HG02571 (cell line): ENCODE measurements around the gene DHX8.

Experiments used
- ATAC-seq: cut with Tn5 transposase; IDR thresholded peaks from one replicate; pipeline ENCODE4 v1.9.1; 2021; ENCODE audit warnings: mild to moderate bottlenecking, moderate library complexity; ENCODE audit not compliant: unreplicated experiment

The DHX8 gene

GRCh38 chr17:43546319-43547188, 62.8 kb downstream of the DHX8 start, which contains the start of gene ETV4:
ETV4 (minus strand) TSS chr17:43546340; CDS start chr17:43545617, 723 bp downstream.
- ATAC-seq: peak; percentile 85

GRCh38 chr17:43547189-43547550, 63.4 kb downstream of the DHX8 start:
- no peak for ATAC-seq

DNA sequence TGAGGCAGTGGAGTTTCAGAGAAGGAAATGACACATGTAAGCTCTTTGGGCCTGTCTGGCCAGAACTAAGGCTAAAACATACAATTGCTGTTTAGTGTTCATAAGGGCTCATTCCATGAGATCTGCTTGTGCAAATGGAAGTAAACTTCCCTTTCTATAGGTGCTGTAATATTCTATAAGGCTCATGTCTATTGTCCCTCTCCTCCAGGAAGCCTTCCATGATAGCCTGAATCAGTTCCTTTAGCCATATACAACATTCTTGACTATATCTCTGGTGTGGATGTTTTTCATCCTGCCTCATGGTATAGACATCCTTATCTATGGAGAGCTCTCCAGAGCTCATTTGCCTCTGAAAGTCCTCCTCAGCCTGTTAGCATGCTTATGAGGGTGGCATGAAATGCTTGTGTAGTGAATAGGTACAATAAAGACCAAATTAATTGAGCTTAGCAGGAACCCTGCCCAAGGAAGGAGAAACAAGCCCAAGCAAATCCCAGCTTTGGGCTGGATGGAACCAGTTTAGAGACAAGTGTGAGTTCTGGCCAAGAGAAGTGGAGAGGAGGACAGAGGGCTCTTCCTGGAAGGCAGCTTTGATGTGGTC, 64.0 kb downstream of the DHX8 start:
- no peak for ATAC-seq

GRCh38 chr17:43548689-43549379, 65.1 kb downstream of the DHX8 start:
- ATAC-seq: no peak

GRCh38 chr17:43549496-43549895, 65.7 kb downstream of the DHX8 start:
- ATAC-seq: no peak

DNA sequence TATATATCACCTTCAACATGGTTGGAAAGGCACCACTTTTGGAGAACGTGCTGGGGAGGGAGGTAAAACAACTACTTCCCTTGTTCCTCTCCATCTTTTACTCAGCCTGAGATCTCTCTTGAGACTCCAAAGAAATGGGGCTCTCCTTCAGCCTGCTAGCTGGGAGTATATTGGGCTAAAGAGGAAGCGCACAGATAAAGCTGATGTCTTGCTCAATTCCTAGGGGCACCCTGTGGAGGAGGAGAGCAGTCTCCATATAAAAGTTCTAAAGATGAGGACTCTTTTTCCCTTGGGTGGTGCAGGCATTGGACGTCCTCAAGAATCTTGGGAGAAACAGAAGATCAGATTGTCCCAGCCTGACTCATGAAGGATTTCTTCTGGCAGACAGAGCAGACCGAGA, 67.0 kb downstream of the DHX8 start:
- no peak for ATAC-seq

DNA sequence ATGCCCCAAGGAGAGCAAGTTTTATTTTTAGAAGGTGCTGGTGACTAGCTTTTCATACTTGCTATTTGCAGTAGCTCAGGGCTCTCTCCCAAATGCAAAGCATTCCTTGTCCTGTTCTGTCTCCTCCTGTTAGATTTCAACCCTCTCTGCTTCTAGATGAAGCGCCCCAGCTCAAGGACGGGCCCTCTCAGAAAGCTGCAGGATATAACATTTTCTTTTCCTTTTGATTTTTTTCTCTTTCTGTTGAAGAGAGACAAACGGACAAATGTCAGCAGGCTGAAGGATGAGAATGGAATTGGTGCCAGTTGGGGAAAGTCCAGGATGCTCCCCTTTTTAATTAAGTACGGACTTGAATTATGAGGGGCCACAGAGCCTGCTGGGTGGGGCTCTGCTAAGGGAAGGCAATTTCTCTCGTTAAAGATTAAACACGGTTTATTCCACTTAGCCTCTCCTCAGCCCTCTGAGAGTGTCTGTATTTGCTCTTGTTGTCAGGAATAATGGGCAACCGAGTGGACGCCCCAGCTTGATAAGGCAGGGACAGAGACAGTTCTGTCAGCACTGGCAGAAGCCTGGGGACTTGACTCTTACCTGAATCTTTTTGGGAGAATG, 68.6 kb downstream of the DHX8 start:
- ATAC-seq: no peak

DNA sequence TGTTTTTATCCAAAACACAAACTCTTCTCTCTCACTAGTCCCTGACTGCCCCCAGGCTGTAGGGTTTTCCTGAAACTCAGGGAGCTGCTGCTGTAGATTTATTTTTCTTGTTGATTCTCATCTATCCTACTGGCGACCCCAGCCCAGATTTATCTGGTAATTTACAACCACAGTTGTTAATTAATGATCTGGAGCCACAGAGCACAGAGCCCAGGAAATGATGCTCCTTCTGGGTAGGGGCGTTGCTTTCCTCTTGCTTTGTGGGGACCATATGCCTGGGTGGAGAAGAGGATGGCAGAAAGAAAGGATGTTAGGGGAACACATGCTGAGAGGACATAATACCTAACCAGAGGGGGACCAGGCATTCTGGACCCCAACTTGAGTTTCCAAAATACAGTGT, 69.8 kb downstream of the DHX8 start:
- no peak for ATAC-seq

DNA sequence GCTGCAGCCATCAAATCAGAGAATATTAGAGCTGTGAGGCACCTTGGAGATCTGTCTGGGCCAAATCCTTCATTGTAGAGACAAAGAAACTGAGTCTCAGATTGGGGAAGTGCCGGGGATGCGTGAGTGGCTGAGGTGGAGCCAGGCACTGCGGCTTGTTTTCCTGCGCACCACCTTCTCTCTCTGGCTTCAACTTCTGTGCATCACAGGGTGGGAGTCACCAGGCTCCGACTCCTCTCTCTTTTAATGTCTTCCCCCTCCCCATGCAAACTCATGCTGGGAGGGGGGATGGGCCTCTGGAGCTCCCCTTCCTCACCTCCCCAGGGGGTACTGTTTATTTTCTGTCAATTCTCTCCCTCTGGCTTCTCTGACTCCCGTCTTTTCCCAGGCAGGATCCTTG, 71.1 kb downstream of the DHX8 start:
- no peak for ATAC-seq

GRCh38 chr17:43556292-43556691, 72.5 kb downstream of the DHX8 start:
- no peak for ATAC-seq

GRCh38 chr17:43558805-43559160, 75.0 kb downstream of the DHX8 start:
- ATAC-seq: no peak

GRCh38 chr17:43559161-43559816, 75.5 kb downstream of the DHX8 start:
- no peak for ATAC-seq

GRCh38 chr17:43560461-43561427, 77.0 kb downstream of the DHX8 start:
- no peak for ATAC-seq

DNA sequence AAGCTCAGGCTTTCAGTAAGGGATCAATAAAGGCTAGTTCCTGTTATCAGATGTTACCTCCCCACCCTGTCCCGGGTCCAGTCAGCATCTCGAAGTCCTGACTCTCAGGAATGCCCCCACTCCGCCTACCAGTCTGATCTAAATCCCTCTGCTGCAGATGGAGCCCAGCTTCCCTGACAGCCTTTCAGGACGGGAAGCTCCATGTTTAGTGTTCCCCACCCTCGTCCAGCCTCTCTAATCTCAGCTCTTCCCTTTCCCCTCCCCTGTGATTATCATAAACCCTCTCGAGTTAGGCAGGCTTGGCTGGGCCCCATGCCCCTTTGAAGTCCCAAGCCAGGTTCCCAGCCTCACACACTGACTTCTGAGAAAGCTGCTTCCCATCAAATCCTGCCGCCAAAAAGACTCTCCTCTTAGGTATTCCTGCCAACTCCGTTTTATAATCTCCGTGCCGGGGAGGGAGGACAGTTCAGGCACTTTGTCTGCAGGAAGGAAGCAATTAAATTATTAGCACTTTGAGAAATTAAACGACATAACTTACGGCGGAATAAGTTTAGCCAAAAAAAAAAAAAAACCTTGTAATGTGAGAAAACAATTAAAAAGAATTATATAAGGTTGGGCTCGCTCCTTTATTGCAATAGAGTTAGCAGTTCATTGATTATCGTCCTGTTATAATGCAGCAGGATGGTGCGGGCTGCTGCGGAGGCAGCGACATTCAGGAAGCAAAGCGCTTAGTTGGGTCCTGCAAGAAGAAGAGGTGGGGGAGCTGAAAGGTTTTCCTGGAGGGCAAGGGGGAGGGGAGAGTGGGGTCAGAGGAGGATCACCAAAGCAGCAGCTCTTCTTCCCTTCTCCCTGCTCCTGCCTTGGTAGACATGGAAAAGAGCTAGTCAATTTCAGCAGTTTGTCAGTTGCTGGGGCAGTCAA, 79.2 kb downstream of the DHX8 start:
- no peak for ATAC-seq

- ATAC-seq: no peak
Measured at GRCh38 chr17:43563600-43564594, 80.1 kb downstream of the DHX8 start.

DNA sequence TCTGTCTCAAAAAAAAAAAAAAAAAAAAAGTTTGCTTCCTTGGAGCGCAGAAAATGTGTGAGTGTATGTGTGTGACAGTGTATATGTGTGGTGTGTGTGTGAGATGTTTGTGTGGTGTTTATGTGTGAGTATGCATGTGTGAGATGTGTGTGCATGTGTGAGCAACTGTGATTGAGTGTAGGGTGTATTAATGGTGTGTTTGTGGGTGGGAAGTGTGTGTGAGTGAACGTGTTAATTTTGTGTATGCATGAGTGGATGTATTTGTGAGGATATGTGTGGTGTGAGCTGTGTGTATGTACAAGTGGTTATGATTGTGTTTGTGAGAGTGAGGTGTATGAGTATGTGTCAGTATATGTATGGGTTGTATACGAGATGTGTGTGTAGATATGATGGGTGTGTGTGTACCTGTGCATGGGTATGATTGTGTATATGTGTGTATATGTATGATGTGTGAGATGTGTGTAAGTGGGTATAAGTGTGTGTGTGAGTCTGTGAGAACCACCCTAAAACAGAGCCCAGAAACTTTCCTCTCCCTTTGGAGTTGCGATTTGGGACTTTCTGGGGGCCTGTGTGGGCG, 84.8 kb downstream of the DHX8 start:
- ATAC-seq: no peak

- ATAC-seq: no peak
Measured at GRCh38 chr17:43570518-43570928, 86.7 kb downstream of the DHX8 start.
